GM12873 (cell line): ENCODE data around the gene PPP1R27.

Experiments
- TF ChIP-seq, protein P1 (sequence below): IDR thresholded peaks from 2 replicates; pipeline ENCODE4 v1.5.1; 2012; ENCODE audit warnings: low read depth, mild to moderate bottlenecking, moderate library complexity, low read length, control low read depth; ENCODE audit not compliant: insufficient read depth; ENCODE audit errors: missing control alignments

The PPP1R27 gene

DNA sequence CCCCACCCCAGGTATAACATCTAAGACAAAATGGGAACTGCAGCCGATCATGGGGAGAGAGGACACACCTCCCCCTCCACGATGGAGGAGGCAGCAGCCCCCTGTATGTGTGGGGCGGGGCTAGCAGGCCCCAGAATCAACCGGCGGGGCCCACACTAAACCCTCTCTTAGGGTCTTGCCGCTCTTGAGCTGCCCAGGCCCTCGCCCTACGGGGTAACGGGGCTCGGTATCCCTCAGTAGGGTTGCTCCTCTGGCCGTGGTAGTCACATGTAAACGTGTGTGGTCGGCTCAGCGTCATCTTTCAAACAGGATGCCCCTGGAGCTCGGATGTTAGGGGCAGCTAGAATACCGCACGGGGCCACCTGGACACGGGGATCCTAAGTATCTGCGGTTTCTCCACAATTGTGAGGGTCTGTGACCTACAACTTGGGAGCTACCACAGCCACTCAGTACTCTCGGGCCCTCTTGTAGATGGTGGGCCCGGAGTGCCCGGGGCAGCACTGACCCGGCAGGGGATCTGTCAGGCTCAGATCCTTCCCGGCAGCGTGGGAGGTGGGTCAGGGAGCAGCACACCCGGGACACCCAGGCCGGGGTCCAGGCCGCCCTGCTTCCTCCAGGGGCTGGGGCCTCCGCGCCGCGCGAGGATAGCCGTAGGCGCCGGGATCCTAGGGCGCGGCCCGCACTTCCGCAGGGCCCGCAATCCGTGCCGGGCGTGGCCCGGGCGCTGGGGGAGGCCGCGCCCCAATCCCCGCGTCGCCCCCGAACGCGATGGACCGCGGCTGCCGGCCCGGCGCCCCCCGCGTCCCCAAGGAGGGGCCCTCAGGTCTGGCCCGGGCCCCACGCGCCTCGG is 35.5 kb upstream of the PPP1R27 start:
- TF ChIP-seq, protein P1, sequence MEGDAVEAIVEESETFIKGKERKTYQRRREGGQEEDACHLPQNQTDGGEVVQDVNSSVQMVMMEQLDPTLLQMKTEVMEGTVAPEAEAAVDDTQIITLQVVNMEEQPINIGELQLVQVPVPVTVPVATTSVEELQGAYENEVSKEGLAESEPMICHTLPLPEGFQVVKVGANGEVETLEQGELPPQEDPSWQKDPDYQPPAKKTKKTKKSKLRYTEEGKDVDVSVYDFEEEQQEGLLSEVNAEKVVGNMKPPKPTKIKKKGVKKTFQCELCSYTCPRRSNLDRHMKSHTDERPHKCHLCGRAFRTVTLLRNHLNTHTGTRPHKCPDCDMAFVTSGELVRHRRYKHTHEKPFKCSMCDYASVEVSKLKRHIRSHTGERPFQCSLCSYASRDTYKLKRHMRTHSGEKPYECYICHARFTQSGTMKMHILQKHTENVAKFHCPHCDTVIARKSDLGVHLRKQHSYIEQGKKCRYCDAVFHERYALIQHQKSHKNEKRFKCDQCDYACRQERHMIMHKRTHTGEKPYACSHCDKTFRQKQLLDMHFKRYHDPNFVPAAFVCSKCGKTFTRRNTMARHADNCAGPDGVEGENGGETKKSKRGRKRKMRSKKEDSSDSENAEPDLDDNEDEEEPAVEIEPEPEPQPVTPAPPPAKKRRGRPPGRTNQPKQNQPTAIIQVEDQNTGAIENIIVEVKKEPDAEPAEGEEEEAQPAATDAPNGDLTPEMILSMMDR: no peak

DNA sequence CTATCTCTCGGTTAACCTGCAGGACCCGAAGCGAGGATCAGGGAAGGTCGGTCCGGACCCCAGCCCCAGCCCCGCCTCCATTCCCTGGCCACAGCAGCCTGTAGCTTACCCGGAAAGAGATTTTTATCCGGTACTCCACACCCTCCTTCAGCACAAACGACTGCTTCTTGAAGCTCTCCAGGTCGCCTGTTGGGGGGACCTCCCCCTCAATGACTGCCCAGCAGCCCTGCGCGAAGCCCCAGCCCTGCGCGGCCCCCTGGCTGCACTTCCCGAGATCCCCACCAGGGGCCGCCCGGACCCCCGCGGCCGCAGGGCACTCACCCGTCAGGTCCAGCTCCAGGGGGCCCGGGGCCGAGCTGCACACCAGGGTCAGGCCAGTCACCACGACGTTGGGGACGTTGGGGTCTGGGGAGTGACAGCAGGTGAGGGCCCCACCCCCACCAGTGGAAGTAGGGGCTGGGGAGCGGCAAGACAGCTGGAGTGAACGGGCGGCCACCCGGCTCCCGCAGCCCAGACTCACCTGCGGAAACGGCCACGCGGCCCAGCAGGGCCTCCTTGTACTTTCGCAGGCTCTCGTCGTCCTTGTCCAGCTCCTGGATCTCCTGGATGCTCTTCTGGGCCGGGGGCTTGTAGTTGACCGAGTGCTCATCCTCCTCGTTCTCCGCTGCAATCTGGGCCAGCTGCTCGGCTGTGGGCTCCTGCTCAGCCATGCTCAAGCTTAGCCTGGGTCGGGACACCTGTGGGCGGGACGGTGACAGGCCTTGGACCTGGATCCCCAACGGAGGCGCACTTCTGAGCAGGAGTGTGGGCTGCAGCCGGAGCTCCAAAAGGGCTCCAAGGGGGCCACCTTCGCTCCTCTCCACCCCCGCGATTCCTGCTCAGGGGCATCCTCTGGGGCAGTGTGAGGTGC is 34.6 kb upstream of the PPP1R27 start:
- TF ChIP-seq, protein P1: peak; percentile 79

GRCh38 chr17:81868674-81869220 is 33.9 kb upstream of the PPP1R27 start:
- TF ChIP-seq, protein P1: no peak

- TF ChIP-seq, protein P1: no peak
Measured at GRCh38 chr17:81867991-81868673, 33.3 kb upstream of the PPP1R27 start.

GRCh38 chr17:81867170-81867990 is 32.5 kb upstream of the PPP1R27 start:
- TF ChIP-seq, protein P1: no peak

GRCh38 chr17:81866440-81867169 is 31.8 kb upstream of the PPP1R27 start:
- TF ChIP-seq, protein P1: no peak
